Breast epithelium (tissue), 3 donors: ENCODE results near the gene SRGAP3.

Experiments used
- POLR2A ChIP-seq: fragments of 450-650 bp; IDR thresholded peaks from one replicate; pipeline ENCODE4 v1.6.1; 2016; ENCODE audit warnings: antibody characterized with exemption, mild to moderate bottlenecking, moderate library complexity
- POLR2AphosphoS5 ChIP-seq, 3 donors: sonication (generic); formaldehyde crosslinking; IDR thresholded peaks; one replicate each; pipeline ENCODE4 v1.6.1; 2017; ENCODE audit warnings: antibody characterized with exemption in 3 of 3
- TF ChIP-seq, protein P1 (sequence below), 3 donors: fragments of 450-650 bp; IDR thresholded peaks; one replicate each; pipeline ENCODE4 v1.5.1; 2016 to 2017; ENCODE audit warnings: antibody characterized with exemption in 3 of 3, mild to moderate bottlenecking in 3 of 3, moderate library complexity in 3 of 3

- TF ChIP-seq, protein P1, sequence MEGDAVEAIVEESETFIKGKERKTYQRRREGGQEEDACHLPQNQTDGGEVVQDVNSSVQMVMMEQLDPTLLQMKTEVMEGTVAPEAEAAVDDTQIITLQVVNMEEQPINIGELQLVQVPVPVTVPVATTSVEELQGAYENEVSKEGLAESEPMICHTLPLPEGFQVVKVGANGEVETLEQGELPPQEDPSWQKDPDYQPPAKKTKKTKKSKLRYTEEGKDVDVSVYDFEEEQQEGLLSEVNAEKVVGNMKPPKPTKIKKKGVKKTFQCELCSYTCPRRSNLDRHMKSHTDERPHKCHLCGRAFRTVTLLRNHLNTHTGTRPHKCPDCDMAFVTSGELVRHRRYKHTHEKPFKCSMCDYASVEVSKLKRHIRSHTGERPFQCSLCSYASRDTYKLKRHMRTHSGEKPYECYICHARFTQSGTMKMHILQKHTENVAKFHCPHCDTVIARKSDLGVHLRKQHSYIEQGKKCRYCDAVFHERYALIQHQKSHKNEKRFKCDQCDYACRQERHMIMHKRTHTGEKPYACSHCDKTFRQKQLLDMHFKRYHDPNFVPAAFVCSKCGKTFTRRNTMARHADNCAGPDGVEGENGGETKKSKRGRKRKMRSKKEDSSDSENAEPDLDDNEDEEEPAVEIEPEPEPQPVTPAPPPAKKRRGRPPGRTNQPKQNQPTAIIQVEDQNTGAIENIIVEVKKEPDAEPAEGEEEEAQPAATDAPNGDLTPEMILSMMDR (IDR thresholded peaks at IDR 0.05) = no peak
- TF ChIP-seq POLR2A (no peak), POLR2AphosphoS5 (IDR thresholded peaks at IDR 0.05) (no peak)
Measured at GRCh38 chr3:9271903-9272302, 22.5 kb upstream of the SRGAP3 start.
